GM12878 (cell line): Measurements from ENCODE around the gene SLFN11. TPM values are rescaled to one million over a fixed set of nuclear protein-coding genes. Genes with fewer than 3 reads are reported as not detected.

Source experiments
- ATAC-seq: fragments of 200-7000 bp; cut with Tn5 transposase; 3 replicates; pipeline ENCODE4 v1.9.1; 2020; ENCODE audit warnings: mild to moderate bottlenecking, moderate library complexity
- BruUV-seq: library from RNA; stranded (reverse); fragments of 400-500 nt; replicated peaks from 2 replicates; lab custom pipeline; 2021; lab: Mats Ljungman, UMichigan
- CTCF ChIA-PET: fragments of 300-600 bp; sonication (Branson Sonifier 250); formaldehyde crosslinking; extraction: SDS; loops from one replicate; lab custom pipeline; 2021; ENCODE audit warnings: inconsistent platforms; lab: Yijun Ruan, JAX
- POLR2A ChIA-PET: fragments of 350-600 bp; formaldehyde crosslinking; extraction: SDS; loops from one replicate; lab custom pipeline; 2021; ENCODE audit warnings: inconsistent platforms; lab: Charles Lee
- RAD21 ChIA-PET: fragments of 300-600 bp; sonication (Branson Sonifier 250); formaldehyde crosslinking; loops from one replicate; lab custom pipeline; 2023; ENCODE audit warnings: antibody characterized with exemption; ENCODE audit not compliant: unreplicated experiment; lab: Charles Lee
- SMC1A ChIA-PET: fragments of 300-600 bp; sonication (Branson Sonifier 250); formaldehyde crosslinking; loops from one replicate; lab custom pipeline; 2023; ENCODE audit not compliant: unreplicated experiment, uncharacterized antibody; lab: Charles Lee
- DNase-seq: peaks from one replicate; pipeline ENCODE4 v3.0.0-alpha.2; 2011; ENCODE audit warnings: low read depth, low spot score
- FAIRE-seq: peaks from 3 replicates; lab custom pipeline; 2011; peaks lifted over from hg19 to GRCh38; lab: Jason Lieb, UNC
- H2AFZ ChIP-seq: 2 replicates; pipeline ENCODE4 v1.6.0; 2011; ENCODE audit warnings: low read depth, low read length, control low read depth; ENCODE audit not compliant: control insufficient read depth
- H3K27ac ChIP-seq: 2 replicates; pipeline ENCODE4 v1.5.1; 2011; ENCODE audit warnings: control low read depth; ENCODE audit not compliant: control insufficient read depth, insufficient read depth
- H3K27me3 ChIP-seq, 2 experiments: replicated peaks in 1 of 2; 2 replicates each; pipeline versions ENCODE4 v1.6.0 to v1.6.1; 2011; ENCODE audit warnings: low read length in 1 of 2; ENCODE audit not compliant: control insufficient read depth in 2 of 2, insufficient read depth in 2 of 2
- H3K36me3 ChIP-seq, 2 experiments: 2 replicates each; pipeline ENCODE4 v1.5.1; 2011; ENCODE audit warnings: low read length in 1 of 2; ENCODE audit not compliant: control insufficient read depth in 2 of 2, insufficient read depth in 2 of 2
- H3K4me1 ChIP-seq: 2 replicates; pipeline ENCODE4 v1.6.1; 2011; ENCODE audit warnings: mild to moderate bottlenecking, low read length, moderate library complexity, mixed read lengths; ENCODE audit not compliant: control insufficient read depth, insufficient read depth
- H3K4me2 ChIP-seq: 2 replicates; pipeline ENCODE4 v1.6.0; 2011; ENCODE audit warnings: control low read depth; ENCODE audit not compliant: control insufficient read depth, insufficient read depth
- H3K4me3 ChIP-seq: fragments of 200-600 bp; sonication (generic); 2 replicates; pipeline ENCODE4 v1.5.1; 2016
- H3K79me2 ChIP-seq: 2 replicates; pipeline ENCODE4 v1.6.0; 2011; ENCODE audit warnings: low read length; ENCODE audit not compliant: control insufficient read depth, insufficient read depth
- H3K9ac ChIP-seq: 2 replicates; pipeline ENCODE4 v1.8.0; 2011; ENCODE audit warnings: low read length, control low read depth, mixed read lengths; ENCODE audit not compliant: control insufficient read depth, insufficient read depth
- H3K9me3 ChIP-seq: replicated peaks from 3 replicates; pipeline ENCODE4 v1.5.1; 2011; ENCODE audit warnings: mild to moderate bottlenecking, low read length; ENCODE audit not compliant: control insufficient read depth, insufficient read depth
- H4K20me1 ChIP-seq: 2 replicates; pipeline ENCODE4 v1.6.0; 2011; ENCODE audit not compliant: control insufficient read depth, insufficient read depth
- CHD4 ChIP-seq: fragments of 200-600 bp; sonication (generic); IDR thresholded peaks from 2 replicates; pipeline ENCODE4 v1.6.1; 2016; ENCODE audit warnings: mild to moderate bottlenecking
- CUX1 ChIP-seq: IDR thresholded peaks from 2 replicates; pipeline ENCODE4 v1.6.1; 2012; ENCODE audit warnings: improper control_type of control experiment, low read depth, low read length; ENCODE audit not compliant: insufficient replicate concordance
- EP300 ChIP-seq, 2 experiments: fragments of 150-350 bp in 1 of 2; IDR thresholded peaks; 2 replicates each; pipeline ENCODE4 v1.6.1; 2011 to 2012; ENCODE audit warnings: low read depth in 2 of 2, low read length in 2 of 2, borderline replicate concordance in 1 of 2, improper control_type of control experiment in 1 of 2, inconsistent platforms in 1 of 2; ENCODE audit not compliant: control insufficient read depth in 1 of 2
- ESRRA ChIP-seq: IDR thresholded peaks from 2 replicates; pipeline ENCODE4 v1.6.1; 2012; ENCODE audit warnings: mild to moderate bottlenecking, low read length, improper control_type of control experiment
- FOXM1 ChIP-seq: IDR thresholded peaks from 2 replicates; pipeline ENCODE4 v1.6.1; 2012; ENCODE audit warnings: low read depth, mild to moderate bottlenecking, inconsistent platforms, low read length, moderate library complexity
- HDGF ChIP-seq: fragments of 450-650 bp; IDR thresholded peaks from 2 replicates; pipeline ENCODE4 v1.6.1; 2016; ENCODE audit warnings: antibody characterized with exemption
- MTA3 ChIP-seq: IDR thresholded peaks from 2 replicates; pipeline ENCODE4 v1.6.1; 2012; ENCODE audit warnings: low read length, inconsistent platforms, borderline replicate concordance
- NFIC ChIP-seq: IDR thresholded peaks from 2 replicates; pipeline ENCODE4 v1.6.1; 2012; ENCODE audit warnings: low read depth, mild to moderate bottlenecking, inconsistent platforms, low read length, moderate library complexity
- RELA ChIP-seq: fragments of 450-650 bp; IDR thresholded peaks from 2 replicates; pipeline ENCODE4 v1.8.0; 2014; ENCODE audit warnings: borderline replicate concordance; ENCODE audit not compliant: partially characterized antibody
- SP1 ChIP-seq: IDR thresholded peaks from one replicate; pipeline ENCODE4 v1.6.1; 2011; ENCODE audit warnings: low read depth, low read length
- STAT3 ChIP-seq: IDR thresholded peaks from 2 replicates; pipeline ENCODE4 v1.6.1; 2011; ENCODE audit warnings: low read depth, low read length, improper control_type of control experiment
- TBL1XR1 ChIP-seq: IDR thresholded peaks from 2 replicates; pipeline ENCODE4 v1.6.1; 2012; ENCODE audit warnings: low read depth, low read length, improper control_type of control experiment
- USF1 ChIP-seq: IDR thresholded peaks from 2 replicates; pipeline ENCODE4 v1.6.1; 2011; ENCODE audit warnings: borderline replicate concordance, low read depth, mild to moderate bottlenecking, moderate library complexity, mixed read lengths, low read length; ENCODE audit not compliant: insufficient read depth; ENCODE audit errors: extremely low read length
- ZBTB11 ChIP-seq: fragments of 450-650 bp; formaldehyde crosslinking; IDR thresholded peaks from 2 replicates; pipeline ENCODE4 v1.5.0; 2022; ENCODE audit warnings: mild to moderate bottlenecking, missing genetic modification characterization
- WGBS: methylation state at CpG from one replicate; pipeline ENCODE4 v1.1.6; 2016; ENCODE audit warnings: low lambda C conversion rate; ENCODE audit not compliant: insufficient replicate concordance, insufficient coverage; ENCODE audit errors: missing lambda C conversion rate; 5-methylcytosine and 5-hydroxymethylcytosine counted together
- in situ Hi-C: fragments of 300-500 bp; cut with MboI; formaldehyde crosslinking; loops from 9 replicates; pipeline ENCODE4 v1.14.3; 2018; ENCODE audit warnings: mixed read lengths
- intact Hi-C: fragments of 100-400 bp; cut with micrococcal nuclease; formaldehyde crosslinking; loops from one replicate; pipeline ENCODE4 v1.14.2; 2022; ENCODE audit not compliant: unreplicated experiment
- polyA plus RNA-seq, 11 experiments: library from polyadenylated mRNA; depleted of rRNA in 4 of 11; unstranded in 6 of 11; stranded (reverse) in 5 of 11; fragments of >200 nt; fragmentation: Nextera tagmentation in 4 of 11; fragmentation: Illumina TruSeq in 1 of 11; extraction: Ambion mirVana in 4 of 11; extraction: Trizol in 1 of 11; gene quantifications; 1 replicate in 1 of 11; 2 replicates in 10 of 11; pipeline versions ENCODE4 v1.2.1 to v1.2.3, GENCODE V29; 2011 to 2016; ENCODE audit warnings: inconsistent platforms in 2 of 11, missing spikeins in 2 of 11, low read depth in 1 of 11
- total RNA-seq, 4 experiments: library from RNA; depleted of rRNA in 3 of 4; stranded (reverse); fragments of >200 nt in 3 of 4; fragmentation: Illumina TruSeq in 1 of 4; extraction: Trizol in 1 of 4; gene quantifications; 2 replicates each; pipeline versions ENCODE4 v1.2.1 to v1.2.3, GENCODE V29; 2013 to 2021

Gene SLFN11
- total and polyA plus RNA-seq, 10 of the 15 experiments (the other 5 are each of a cell fraction or from before 2014, with no cell fraction given) = 2.1 to 38.9 (median 30.6) TPM

- Histone ChIP-seq H4K20me1 (no peaks in the 10 kb centered on the region), H2AFZ (no peak overlapping the region), H3K36me3 (no peaks in the 10 kb centered on the region), H3K4me1 (no peaks in the 10 kb centered on the region), H3K4me2 (no peak overlapping the region), H3K79me2 (no peaks in the 10 kb centered on the region), H3K27ac (no peak overlapping the region), H3K9me3 (no peaks in the 10 kb centered on the region; the same call in 2 of the 3 replicates), H3K9ac (no peak overlapping the region), H3K4me3 (no peak overlapping the region), H3K27me3 (peaks cover 0 to 2% of the 10 kb centered on the region in 2 experiments; a peak in 2 of 4 replicates)
- no TSS peak for BruUV-seq
- POLR2A ChIA-PET = no interaction called here
- CTCF ChIA-PET = interaction anchor here (1.1 kb wide), 1 partner anchor 17 kb away, joined by 3 read pairs; no protein-coding TSS in a partner anchor
- no peak for FAIRE-seq
- in situ Hi-C loops (no loop called here), intact Hi-C loops (no loop called here)
- RAD21 ChIA-PET = no interaction called here
- ATAC-seq = no peak
- DNase-seq = no peak
- 38% methylated on average over 2 of the region's 2 CpGs for WGBS
- SMC1A ChIA-PET = no interaction called here
- no peak for TF ChIP-seq NFIC
- TF ChIP-seq SP1 = no peak
- no peak for TF ChIP-seq RELA
- no peak for TF ChIP-seq FOXM1
- no peak for TF ChIP-seq USF1
- TF ChIP-seq TBL1XR1 = no peak
- TF ChIP-seq MTA3 = no peak
- no peak for TF ChIP-seq HDGF
- no peak for TF ChIP-seq ESRRA
- no peak for TF ChIP-seq CHD4
- no peak for TF ChIP-seq ZBTB11 (CRISPR knock-in tag)
- TF ChIP-seq EP300 (IDR thresholded peaks at IDR 0.05; ENCODE audit: borderline replicate concordance in 1 of 2, control insufficient read depth in 1 of 2, low read depth in 2 of 2, low read length in 2 of 2) = no peak
- TF ChIP-seq STAT3 = no peak
- TF ChIP-seq CUX1 = no peak
These were observed 16.7 kb upstream of the SLFN11 start for GRCh38 chr17:35390156-35390555.
